ENCODE data around the gene KANK2.

Gene KANK2

DNA sequence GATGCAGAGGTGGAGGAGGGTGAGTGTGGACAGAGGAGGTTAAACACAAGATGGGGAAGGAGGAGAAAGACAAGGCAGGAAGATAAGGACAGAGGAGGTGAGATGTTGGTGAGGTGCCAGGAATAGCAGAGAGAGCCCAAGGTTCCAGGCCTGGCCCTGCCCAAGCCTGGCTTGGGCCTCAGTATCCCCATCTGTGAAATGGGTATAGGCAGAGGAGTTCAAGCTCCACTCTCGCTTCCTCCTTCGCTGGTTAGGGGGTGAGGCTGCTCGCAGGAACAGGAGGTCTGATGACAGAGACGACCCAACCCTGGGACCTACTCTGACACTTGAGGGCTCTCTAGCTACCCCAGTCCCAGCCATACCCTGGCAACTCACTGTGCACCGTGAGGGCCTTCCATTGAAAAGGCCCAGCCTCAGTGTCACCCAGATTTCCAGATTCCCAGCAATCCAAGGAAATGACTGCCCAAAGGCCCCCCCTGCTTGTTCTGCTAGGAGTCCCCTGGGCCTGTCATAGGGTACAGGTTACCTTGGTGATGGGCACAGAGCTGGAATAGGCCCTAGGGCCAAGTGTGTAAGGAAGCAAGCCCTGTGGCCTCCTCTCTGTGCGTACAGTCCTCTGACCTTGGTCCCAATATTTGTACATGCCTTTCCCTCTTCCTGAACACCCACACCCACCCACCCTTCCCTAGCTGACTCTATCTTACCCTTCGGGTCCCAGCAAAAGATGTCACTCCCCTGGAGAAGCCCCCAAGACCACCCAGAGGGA, 33.5 kb upstream of the KANK2 start:
- in situ Hi-C loops (cut with HindIII; ENCODE audit: low pct_ligation_motif_present, low sequenced_read_pairs), result no loop called here
- Histone ChIP-seq H3K27me3 (replicated peaks) (no peaks in the 10 kb centered on the region), H3K27ac (no peak overlapping the region), H3K4me3 (ENCODE audit: low read depth, low read length) (no peak overlapping the region), H3K36me3 (replicated peaks) (peaks cover 11% of the 10 kb centered on the region)
- TF ChIP-seq CTCF (IDR thresholded peaks at IDR 0.05; ENCODE audit: low read depth, low read length, missing control alignments), result no peak
- no peak for DNase-seq

- Histone ChIP-seq H3K4me3 (ENCODE audit: low read depth, low read length) (no peak overlapping the region), H3K27ac (no peak overlapping the region), H3K27me3 (replicated peaks) (no peaks in the 10 kb centered on the region), H3K36me3 (replicated peaks) (peaks cover 7% of the 10 kb centered on the region)
- in situ Hi-C loops (cut with HindIII; ENCODE audit: low pct_ligation_motif_present, low sequenced_read_pairs), result no loop called here
- peak; percentile 19 for TF ChIP-seq CTCF (IDR thresholded peaks at IDR 0.05; ENCODE audit: low read depth, low read length, missing control alignments)
- DNase-seq, result no peak
Measured at GRCh38 chr19:11227195-11227886, 30.0 kb upstream of the KANK2 start.

GRCh38 chr19:11226716-11227166, 29.4 kb upstream of the KANK2 start:
- Histone ChIP-seq H3K27me3 (replicated peaks) (no peaks in the 10 kb centered on the region), H3K27ac (no peak overlapping the region), H3K36me3 (replicated peaks) (peaks cover 11% of the 10 kb centered on the region), H3K4me3 (ENCODE audit: low read depth, low read length) (no peak overlapping the region)
- no peak for TF ChIP-seq CTCF (IDR thresholded peaks at IDR 0.05; ENCODE audit: low read depth, low read length, missing control alignments)
- in situ Hi-C loops (cut with HindIII; ENCODE audit: low pct_ligation_motif_present, low sequenced_read_pairs), result no loop called here
- no peak for DNase-seq

GRCh38 chr19:11225815-11226214, 28.5 kb upstream of the KANK2 start:
- Histone ChIP-seq H3K27me3 (replicated peaks) (no peaks in the 10 kb centered on the region), H3K27ac (no peak overlapping the region), H3K36me3 (replicated peaks) (peaks cover 17% of the 10 kb centered on the region), H3K4me3 (ENCODE audit: low read depth, low read length) (no peak overlapping the region)
- in situ Hi-C loops (cut with HindIII; ENCODE audit: low pct_ligation_motif_present, low sequenced_read_pairs), result no loop called here
- DNase-seq, result no peak
- TF ChIP-seq CTCF (IDR thresholded peaks at IDR 0.05; ENCODE audit: low read depth, low read length, missing control alignments), result no peak

DNA sequence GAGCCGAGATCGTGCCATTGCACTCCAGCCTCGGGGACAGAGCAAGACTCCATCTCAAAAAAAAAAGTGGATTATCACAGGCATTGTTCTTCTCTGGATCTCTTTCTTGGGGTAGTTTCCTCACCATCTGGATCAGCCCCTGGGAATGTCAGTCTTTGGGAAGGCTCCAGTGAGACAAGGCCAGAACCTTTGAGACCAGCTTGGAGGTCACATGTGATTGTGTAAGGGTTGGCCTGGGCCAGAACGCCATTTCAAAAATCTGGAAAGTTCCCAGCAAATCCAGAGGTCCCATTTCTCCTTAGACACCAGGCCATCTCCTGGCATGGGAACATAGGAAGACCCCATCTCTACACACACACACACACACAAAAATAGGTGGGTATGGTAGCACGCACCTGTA, 27.8 kb upstream of the KANK2 start:
- no peak for DNase-seq
- H3K27me3 ChIP-seq (replicated peaks), result no peaks in the 10 kb centered on the region
- no peak overlapping the region for H3K27ac ChIP-seq
- H3K4me3 ChIP-seq (ENCODE audit: low read depth, low read length), result no peak overlapping the region
- in situ Hi-C loops (cut with HindIII; ENCODE audit: low pct_ligation_motif_present, low sequenced_read_pairs), result no loop called here
- H3K36me3 ChIP-seq (replicated peaks), result peaks cover 17% of the 10 kb centered on the region
- TF ChIP-seq CTCF (IDR thresholded peaks at IDR 0.05; ENCODE audit: low read depth, low read length, missing control alignments), result no peak
